Gastroesophageal sphincter (tissue), 3 donors: ENCODE data around the gene PHACTR1.

ENCODE experiments used
- CTCF ChIP-seq, 4 experiments: fragments of 200-600 bp in 2 of 4; fragments of 450-650 bp in 2 of 4; sonication (generic) in 1 of 4; IDR thresholded peaks; one replicate each; pipeline ENCODE4 v1.5.1; 2017 to 2019; ENCODE audit warnings: antibody characterized with exemption in 4 of 4, mild to moderate bottlenecking in 2 of 4, moderate library complexity in 2 of 4
- POLR2A ChIP-seq, 2 donors: fragments of 450-650 bp; IDR thresholded peaks; one replicate each; pipeline ENCODE4 v1.6.1; 2017; ENCODE audit warnings: antibody characterized with exemption in 2 of 2, mild to moderate bottlenecking in 2 of 2, moderate library complexity in 1 of 2
- POLR2AphosphoS5 ChIP-seq: sonication (generic); formaldehyde crosslinking; IDR thresholded peaks from one replicate; pipeline ENCODE4 v1.6.1; 2017; ENCODE audit warnings: antibody characterized with exemption

- TF ChIP-seq CTCF (IDR thresholded peaks at IDR 0.05) (no peak), POLR2A (IDR thresholded peaks at IDR 0.05) (no peak), POLR2AphosphoS5 (no peak)
These were observed 68.7 kb downstream of the PHACTR1 start for GRCh38 chr6:12785301-12785700.
